GM18499 (cell line): Measurements from ENCODE around the gene C1QTNF12.

ENCODE experiments used
- ATAC-seq: cut with Tn5 transposase; IDR thresholded peaks from one replicate; pipeline ENCODE4 v1.9.1; 2021; ENCODE audit warnings: moderate number of reproducible peaks; ENCODE audit not compliant: insufficient read depth, unreplicated experiment

Gene C1QTNF12

GRCh38 chr1:1246577-1247340 is at the start of gene C1QTNF12:
C1QTNF12 (minus strand) TSS chr1:1246722; CDS start chr1:1246690, 32 bp downstream.
- no peak for ATAC-seq

GRCh38 chr1:1295154-1295923 is 48.8 kb upstream of the C1QTNF12 start:
- no peak for ATAC-seq

- no peak for ATAC-seq
Measured at GRCh38 chr1:1294250-1294890, 47.8 kb upstream of the C1QTNF12 start.

GRCh38 chr1:1293263-1294249 is 47.0 kb upstream of the C1QTNF12 start:
- no peak for ATAC-seq

GRCh38 chr1:1292851-1293250 is 46.3 kb upstream of the C1QTNF12 start:
- no peak for ATAC-seq

- no peak for ATAC-seq
Measured at GRCh38 chr1:1292442-1292779, 45.9 kb upstream of the C1QTNF12 start.

- ATAC-seq = no peak
Measured at GRCh38 chr1:1291548-1292441, 45.3 kb upstream of the C1QTNF12 start.

GRCh38 chr1:1291023-1291528 is 44.6 kb upstream of the C1QTNF12 start:
- ATAC-seq = no peak

GRCh38 chr1:1290238-1290731 is 43.8 kb upstream of the C1QTNF12 start:
- ATAC-seq = no peak

- ATAC-seq = no peak
Measured at GRCh38 chr1:1287288-1288110, 41.0 kb upstream of the C1QTNF12 start.

GRCh38 chr1:1286313-1287261 is 40.1 kb upstream of the C1QTNF12 start:
- no peak for ATAC-seq

GRCh38 chr1:1285611-1286311 is 39.2 kb upstream of the C1QTNF12 start:
- ATAC-seq = no peak

- ATAC-seq = no peak
Measured at GRCh38 chr1:1285102-1285571, 38.6 kb upstream of the C1QTNF12 start.

GRCh38 chr1:1284221-1285101 is 37.9 kb upstream of the C1QTNF12 start:
- ATAC-seq = no peak

- ATAC-seq = no peak
Measured at GRCh38 chr1:1283821-1284220, 37.3 kb upstream of the C1QTNF12 start.
